ENCODE measurements around the gene CPSF2.
"Not testable (repeated sequence)": the region's sequence is repeated elsewhere in the genome, so short reads cannot be mapped to it uniquely, and the experiment has no call there.

- not testable (repeated sequence) for TF ChIP-seq CTCF, POLR2A, POLR2AphosphoS5 (IDR thresholded peaks at IDR 0.05)
Observed at GRCh38 chr14:92213125-92213524, 91.4 kb downstream of the CPSF2 start.
